HCT116 (cell line): ENCODE data around the gene DHX30.

ENCODE experiments used
- CTCF ChIP-seq, 3 experiments: fragments of 200-600 bp in 1 of 3; sonication (generic) in 1 of 3; IDR thresholded peaks in 2 of 3; conservative IDR thresholded peaks in 1 of 3; 2 replicates each; pipeline ENCODE4 v1.5.1; 2012 to 2017; ENCODE audit warnings: low read depth in 2 of 3, low read length in 2 of 3, antibody characterized with exemption in 1 of 3, borderline replicate concordance in 1 of 3, control low read depth in 1 of 3, mild to moderate bottlenecking in 1 of 3, mixed read lengths in 1 of 3, mixed run types in 1 of 3, moderate library complexity in 1 of 3; ENCODE audit not compliant: insufficient read depth in 1 of 3
- EZH2 ChIP-seq: fragments of 200-600 bp; sonication (generic); IDR thresholded peaks from 2 replicates; pipeline ENCODE4 v1.6.1; 2017; ENCODE audit warnings: antibody characterized with exemption, mixed run types
- POLR2A ChIP-seq: IDR thresholded peaks from 2 replicates; pipeline ENCODE4 v1.7.0; 2011; ENCODE audit warnings: borderline replicate concordance; ENCODE audit not compliant: insufficient read depth, insufficient read length; ENCODE audit errors: extremely low read depth
- POLR2AphosphoS5 ChIP-seq: IDR thresholded peaks from 2 replicates; pipeline ENCODE4 v1.6.1; 2011; ENCODE audit warnings: mild to moderate bottlenecking, low read depth, low read length, moderate library complexity
- YY1 ChIP-seq: IDR thresholded peaks from 2 replicates; pipeline ENCODE4 v1.6.1; 2011; ENCODE audit warnings: low read length, low read depth, moderate library complexity, mild to moderate bottlenecking; ENCODE audit not compliant: insufficient replicate concordance; ENCODE audit errors: extremely low read depth

DNA sequence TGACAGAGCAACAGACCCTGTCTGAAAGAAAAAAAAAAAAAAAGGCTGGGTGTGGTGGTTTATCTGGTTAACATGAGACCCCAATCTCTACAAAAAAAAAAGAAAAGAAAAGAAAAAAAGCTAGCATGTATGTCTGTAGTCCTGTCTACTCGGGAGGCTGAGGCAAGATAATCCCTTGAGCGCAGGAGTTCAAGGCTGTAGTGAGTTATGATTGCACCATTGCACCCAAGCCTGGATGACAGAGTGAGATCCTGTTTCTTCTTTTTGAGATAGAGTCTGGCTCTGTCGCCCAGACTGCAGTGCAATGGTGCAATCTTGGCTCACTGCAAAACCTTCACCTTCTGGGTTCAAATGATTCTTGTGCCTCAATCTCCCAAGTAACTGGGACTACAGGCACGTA, 8.4 kb upstream of the DHX30 start:
- TF ChIP-seq POLR2AphosphoS5, result no peak
- TF ChIP-seq POLR2A, result no peak
- no peak for TF ChIP-seq YY1
- TF ChIP-seq EZH2, result no peak
- no peak for TF ChIP-seq CTCF (IDR thresholded peaks at IDR 0.05 in 2 of 3, conservative IDR thresholded peaks at IDR 0.05 in 1 of 3; ENCODE audit: borderline replicate concordance in 1 of 3, insufficient read depth in 1 of 3, low read depth in 2 of 3, low read length in 2 of 3)
